NCI-H1436 treated with DMSO at 0.1 percent for 48 hours (cell line): ENCODE measurements around the gene NPB.
"Not testable (repeated sequence)": the region's sequence is repeated elsewhere in the genome, so short reads cannot be mapped to it uniquely, and the experiment has no call there.

Source experiments
- DNase-seq: peaks from one replicate; lab custom pipeline; 2025; lab: John Stamatoyannopoulos, UW

NPB gene

DNA sequence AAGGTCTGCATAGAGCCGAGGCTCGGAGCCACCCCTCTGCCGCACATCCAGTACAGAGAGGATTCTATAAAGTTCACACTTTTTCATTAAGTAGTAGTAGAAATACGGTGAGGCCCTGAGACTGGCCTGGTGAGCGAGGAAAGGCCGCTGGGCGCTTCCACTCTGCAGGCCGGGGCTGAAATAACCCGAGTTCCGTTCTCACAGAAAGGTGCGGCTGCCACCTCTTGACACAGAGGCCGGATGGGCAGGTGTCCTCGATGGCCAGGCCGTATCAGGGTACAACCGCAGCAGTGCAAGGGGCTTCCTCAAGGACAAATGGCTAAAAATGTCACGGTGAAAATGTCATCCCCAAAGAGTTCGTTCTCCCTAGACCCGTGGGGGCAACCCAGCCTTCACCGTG, 9.9 kb downstream of the NPB start:
- DNase-seq, result no peak

DNA sequence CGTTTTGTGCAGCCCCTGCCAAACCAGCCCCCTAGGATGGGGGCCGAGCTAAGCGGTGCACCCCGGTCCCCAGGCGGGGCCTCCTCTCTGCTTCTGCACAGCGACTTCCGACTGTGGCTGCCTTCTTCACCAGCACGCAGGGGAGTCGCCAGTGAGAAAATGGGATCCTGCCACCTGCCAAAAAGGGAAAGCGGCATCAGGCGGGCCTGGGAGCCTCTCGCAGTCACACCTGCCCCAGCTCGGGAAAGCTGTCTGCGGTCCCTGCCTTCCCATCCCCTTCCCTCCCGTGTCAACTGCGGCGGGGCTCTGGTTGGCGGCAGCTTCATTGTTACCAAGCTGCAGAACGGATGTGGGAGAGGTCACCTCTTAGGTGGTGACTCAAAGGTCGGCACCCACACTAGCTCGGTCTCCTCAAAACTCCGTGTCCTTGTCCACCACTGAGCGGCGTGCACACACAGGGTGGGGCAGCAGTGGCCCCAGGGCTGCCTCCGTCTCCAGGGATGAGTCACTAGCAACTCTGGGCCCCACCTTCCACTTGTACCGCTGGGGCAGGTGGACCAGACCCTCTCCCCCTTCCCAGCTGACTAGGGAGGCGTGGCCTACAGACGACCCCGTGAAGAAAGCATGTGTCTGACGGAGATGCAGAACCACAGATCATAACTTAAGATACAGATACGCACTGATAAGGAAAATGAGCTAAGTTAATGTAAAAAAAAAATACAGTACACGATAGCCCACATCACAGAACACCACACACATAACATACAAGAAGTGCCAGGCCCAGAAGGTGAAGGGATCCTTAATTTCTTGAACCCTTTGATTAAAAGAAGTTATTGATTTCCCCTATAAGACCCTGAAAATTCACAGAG, 10.6 kb downstream of the NPB start:
- no peak for DNase-seq

DNA sequence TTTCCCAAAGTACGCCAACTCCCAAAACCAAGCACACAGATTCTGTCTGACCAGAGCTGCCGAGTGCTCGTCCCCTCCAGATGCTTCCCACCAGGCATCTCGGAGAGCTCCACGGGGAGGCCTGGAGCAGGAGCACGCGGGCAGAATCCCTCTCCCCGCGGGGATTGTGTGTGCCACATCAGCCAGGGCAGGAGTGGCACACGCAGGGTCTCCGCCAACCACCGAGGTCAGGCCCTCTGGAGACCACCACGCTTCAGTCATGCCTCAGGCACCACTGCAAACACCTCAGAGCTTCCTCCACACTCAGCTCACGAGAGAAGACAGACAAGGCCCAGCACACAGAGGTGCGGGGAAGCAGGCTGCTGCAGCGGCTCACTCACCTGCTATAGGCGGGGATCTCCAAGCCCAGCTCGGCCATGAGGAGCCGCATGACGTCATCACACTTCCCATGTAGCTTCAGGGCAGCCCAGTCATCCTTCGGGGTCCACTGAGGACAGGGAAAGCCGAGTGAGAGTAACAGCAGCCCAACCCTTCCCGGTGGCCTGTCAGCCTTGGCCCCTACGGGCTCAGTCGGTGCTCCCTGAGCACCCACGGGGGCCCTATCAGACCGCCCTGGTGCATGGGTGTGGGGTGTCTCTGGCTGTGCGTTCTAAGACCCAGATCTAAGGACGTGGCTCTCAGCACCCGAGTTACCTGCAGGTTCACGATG, 11.5 kb downstream of the NPB start:
- no peak for DNase-seq

DNA sequence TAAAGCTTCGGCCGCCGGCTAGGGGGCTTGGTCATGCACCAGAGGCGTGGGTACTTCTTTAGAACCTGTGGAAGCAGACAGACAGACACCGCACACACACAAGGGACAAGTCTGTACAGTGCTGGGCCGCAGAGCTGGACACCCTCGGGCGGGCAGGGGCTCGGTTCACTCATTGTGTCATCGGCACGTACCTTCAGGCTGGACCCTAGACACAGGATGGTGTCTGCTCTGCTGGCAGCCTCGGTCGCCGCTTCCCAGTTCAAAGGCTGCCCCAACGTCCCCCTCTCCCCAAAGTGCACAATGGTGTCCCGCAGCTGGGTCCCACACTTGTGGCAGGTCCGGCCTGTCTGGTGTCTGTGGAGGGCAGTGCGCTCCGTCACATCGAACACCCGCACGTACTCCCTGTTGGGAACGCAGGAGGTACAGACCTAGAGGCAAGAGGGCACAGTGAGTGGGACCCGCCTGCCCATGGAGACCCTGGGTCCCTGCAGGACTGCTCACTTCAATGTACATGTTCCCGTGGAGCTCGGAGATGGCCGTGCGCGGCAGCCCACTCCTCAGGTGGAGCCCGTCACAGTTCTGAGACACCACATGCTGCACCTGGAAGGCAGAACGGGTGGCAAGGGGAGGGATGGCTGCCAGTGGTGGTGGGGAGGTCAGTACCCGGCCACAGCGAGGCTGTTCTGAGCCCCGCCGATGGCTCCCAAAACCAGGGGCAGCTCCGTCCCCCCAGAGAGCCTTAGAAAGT, 12.2 kb downstream of the NPB start:
- no peak for DNase-seq

DNA sequence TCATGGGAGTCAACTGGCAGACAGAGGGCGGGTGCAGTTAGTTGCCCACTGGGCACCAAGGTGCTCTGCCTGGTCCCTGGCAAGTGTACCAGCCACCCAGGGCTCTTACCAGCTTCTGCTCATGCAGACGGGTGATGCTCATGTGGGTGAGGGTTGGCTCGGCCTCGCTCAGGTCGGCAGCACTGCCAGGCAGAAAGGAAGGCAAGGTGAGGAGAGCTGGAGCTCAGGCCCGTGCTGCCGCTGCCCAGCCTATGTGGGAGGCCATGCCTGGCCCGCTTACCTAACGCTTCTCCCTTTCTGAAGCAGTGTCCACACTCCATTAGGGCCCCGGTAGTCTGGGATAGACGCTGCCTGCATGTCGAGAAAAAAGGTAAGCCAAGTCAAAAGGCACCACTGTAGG, 13.3 kb downstream of the NPB start:
- no peak for DNase-seq

DNA sequence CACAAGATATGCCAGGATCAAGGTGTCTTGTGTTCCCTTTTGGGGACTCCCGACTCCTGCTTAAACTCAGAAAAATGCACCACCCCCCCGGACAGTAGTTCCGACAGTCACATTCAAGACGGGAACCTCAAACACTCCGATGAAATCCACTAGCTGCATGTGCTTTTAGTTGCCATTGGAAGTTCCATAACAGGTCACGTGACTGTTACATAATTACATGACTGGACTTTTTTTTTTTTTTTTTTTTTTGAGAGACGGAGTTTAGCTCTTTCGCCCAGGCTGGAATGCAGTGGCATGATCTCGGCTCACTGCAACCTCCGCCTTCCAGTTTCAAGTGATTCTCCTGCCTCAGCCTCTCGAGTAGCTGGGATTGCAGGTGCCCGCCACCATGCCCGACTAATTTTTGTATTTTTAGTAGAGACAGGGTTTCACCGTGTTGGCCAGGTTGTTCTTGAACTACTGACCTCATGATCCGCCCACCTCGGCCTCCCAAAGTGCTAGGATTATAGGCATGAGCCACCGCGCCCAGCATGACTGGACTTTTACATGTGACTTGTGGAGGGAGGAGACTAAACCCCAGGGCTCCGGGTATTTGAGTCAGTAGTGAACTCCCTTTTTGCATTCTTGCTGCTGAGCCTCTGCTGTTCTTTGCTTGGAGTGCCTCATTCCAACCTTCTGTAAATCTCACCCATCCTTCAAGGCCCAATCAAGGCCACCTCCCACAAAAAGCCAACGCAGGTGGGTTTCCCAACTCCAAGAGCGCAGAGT, 14.4 kb downstream of the NPB start:
- no peak for DNase-seq

DNA sequence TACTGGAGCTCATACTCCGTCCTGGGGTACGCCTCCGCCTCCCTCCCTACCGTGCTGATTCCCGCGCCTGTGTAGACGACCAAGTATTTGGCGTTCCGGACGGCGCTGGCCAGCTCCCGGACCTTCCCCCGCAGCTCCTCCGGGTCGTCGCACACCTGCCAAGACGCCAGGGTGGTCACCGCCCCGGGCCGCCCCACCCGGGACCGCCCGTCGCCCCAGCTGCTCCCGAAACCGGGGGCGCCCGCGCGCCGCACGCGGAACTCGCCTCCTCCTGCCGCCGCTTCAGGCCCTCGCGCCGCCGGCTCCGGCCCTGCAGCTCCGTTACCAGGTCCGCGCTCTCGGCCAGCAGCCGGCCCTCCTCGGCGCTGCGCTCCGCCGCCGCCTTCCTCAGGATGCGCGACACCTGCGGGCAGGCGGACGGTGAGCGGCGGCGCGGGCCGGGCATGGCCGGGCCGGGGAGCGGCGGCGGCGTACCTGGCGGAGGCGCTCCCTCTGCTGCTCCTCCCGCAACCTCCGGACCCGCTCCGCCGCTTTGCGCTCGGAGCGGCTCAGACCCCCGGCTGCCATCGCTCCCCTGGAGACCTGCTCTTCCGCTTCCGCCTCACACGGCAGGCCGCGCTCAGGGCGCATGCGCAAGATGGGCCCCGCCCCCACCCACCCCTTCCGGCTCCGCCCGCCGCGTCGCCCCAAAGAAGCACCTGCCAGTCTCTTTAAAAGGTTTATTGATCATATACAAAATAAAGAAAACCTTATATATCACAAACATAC, 15.7 kb downstream of the NPB start, which contains the start of gene SIRT7:
Gene SIRT7 (minus strand): TSS at position 612 of the 768 bp plus-strand sequence. CDS start 45 bp downstream, at position 567.
- DNase-seq, result peak; percentile 19

DNA sequence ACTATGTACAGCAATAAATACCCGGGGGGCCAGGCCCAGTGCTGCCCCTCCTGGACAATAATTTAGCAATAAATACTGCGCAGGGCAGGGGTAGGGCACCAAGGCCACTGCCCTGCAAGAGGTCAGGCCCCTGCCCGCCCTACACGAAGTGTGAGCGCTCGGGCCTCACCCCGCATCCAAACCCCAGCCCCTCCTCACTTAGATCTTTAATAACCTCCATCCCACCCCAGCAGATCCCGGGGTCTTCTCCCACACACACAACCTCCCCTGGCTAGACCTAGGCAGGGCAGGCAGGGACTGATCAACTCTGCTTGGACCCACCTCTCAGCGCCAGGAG, 16.3 kb downstream of the NPB start:
- not testable (repeated sequence) for DNase-seq

DNA sequence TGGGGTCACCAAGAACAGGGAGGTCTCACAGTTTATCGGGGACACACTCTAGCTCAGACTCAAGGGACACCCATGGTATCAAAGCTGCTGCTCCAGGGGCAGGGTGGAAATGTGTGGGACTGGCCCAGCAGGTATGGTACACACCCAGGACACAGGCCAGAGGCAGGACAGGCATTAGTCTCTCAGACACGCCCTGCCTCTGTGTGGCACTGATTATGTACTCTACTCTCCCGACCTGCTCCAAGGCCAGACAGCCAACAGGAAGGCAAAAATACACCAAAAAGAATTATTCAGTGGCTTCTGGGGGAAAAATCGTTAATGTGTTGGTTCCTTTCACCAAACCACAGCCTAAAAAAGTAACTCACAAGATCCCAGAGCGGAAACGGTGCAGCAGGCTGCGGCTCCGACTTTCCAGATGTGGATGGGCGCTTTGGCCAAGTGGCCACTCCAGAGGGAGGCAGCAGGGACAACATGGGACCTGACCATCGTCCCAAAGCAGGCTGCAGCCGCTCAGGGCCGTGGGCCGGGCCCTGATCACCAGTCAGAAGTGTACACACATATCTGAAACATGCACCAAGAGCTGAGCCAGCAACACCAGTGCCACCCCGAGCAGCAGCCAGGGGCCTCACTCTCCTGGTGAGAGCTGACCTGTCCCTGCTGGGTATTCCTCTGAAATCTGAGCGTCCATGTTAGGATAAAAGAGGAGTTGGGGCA, 17.0 kb downstream of the NPB start:
- DNase-seq, result no peak

DNA sequence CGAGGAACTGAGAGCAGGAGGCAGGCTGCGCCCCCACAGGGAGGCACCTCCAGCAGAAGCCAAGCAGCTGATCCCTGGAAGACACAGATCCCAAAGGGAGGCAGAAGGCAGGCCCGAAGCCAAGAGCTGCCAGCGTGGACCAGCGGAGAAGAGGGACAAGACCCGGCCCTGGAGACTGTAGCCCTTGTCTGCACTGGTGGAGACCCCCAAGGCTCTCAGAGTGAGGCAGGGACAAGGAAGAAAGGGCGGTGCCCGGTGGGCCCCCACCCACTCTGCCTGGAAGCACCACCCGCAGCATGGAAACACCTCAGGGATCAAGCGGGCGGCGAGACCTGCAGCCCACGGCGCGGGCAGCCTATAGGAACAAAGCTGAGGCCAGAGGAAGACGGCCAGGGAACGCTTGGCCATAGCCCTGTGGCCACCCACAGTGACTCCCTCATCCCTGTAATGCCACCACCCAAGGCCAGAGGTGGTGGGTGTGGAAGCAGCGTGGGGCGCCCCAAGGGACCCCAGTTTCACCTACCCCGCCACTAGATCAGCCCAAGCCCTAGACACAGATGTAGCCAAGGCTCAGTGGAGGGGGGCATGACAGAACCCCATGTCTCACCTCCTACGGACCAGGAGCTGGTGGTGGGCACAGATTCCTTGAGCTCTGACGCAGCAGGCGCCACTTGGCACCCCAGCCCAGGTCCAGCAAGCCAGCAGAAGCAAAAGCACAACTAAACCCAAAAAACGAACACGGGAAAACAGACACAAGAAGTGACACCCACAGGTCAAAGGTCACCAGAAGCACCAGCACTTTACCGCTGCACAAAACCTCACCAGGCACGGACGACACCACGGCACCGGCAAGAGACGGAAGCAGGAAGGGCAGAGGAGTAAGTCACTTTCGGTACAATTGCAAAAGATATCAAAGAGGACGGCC, 18.8 kb downstream of the NPB start:
- no peak for DNase-seq

DNA sequence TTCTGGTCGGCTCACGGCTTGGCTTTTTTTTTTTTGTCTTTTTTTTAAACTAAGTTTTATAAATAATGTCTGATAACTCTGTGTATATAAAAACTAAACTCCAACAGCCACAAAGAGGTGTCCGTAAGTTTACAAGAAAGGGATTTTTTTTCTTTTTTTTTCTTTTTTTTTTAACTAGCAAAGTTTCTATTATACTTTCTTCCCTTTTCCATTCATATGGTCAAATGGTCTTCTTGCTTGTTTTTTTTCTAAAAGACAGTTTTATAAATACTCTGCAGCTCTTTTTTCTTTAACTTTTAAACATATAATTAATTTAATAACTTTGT, 19.5 kb downstream of the NPB start:
- DNase-seq, result no peak

DNA sequence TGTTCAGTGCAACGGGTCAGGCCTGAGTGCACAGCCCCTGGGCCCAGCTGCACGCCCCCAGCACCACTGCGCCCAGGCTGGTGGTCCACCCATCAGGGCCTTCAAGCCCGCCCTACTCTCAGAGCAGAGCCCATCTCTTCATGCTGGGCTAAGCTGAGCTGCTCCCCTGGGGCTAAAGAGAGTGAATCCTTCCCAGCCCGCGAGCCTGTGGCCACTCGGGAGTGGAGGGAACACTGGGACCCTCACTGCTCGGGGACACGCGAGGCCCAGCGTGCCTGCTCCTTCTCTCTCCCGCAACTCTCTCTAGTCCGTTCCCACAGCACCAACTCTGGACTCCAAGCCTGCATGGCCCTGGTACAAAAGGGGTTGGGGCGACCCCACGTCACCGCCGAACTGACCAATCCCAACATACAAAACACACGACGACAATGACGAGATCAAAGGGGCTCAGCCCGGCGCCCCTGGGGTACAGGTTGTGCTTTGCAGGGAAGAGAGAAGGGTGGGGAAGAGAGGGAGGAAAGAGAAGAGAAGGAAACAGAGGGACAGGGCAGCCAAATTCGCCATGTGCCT, 20.0 kb downstream of the NPB start:
- no peak for DNase-seq

DNA sequence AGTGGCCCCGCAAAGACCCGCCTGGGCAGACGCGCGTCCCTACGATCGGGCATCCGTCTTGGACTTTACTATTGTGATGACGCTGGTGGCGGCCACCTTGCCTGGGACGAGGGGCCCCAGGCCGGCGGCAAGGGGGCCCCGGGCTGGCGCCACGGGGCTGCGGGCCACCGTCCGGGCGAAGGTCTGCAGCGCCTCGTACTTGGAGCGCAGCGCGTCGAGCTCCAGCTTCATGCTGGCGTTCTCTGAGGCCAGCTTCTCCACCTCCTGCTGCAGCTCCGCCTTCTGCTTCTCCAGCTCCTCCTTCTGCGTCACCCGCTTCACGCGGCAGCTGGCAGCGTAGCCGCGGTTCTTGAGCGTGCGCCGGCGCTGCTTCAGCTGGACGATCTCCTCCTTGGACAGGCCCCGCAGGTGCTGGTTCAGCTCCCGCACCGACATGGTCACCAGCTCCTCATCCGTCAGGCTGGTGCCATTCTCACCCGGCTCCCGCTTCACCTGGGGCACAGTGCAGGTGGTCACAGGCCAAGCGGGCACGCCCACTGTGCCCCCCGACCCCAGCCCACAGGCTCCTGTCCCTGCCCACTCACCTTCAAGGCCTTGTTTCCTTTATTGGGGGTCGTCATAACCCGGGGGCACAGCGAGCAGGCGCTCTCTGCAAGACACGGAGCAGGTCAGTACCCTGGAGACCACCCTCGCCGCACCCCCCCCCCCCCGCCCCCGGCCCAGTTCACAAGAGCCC, 20.7 kb downstream of the NPB start:
- no peak for DNase-seq

DNA sequence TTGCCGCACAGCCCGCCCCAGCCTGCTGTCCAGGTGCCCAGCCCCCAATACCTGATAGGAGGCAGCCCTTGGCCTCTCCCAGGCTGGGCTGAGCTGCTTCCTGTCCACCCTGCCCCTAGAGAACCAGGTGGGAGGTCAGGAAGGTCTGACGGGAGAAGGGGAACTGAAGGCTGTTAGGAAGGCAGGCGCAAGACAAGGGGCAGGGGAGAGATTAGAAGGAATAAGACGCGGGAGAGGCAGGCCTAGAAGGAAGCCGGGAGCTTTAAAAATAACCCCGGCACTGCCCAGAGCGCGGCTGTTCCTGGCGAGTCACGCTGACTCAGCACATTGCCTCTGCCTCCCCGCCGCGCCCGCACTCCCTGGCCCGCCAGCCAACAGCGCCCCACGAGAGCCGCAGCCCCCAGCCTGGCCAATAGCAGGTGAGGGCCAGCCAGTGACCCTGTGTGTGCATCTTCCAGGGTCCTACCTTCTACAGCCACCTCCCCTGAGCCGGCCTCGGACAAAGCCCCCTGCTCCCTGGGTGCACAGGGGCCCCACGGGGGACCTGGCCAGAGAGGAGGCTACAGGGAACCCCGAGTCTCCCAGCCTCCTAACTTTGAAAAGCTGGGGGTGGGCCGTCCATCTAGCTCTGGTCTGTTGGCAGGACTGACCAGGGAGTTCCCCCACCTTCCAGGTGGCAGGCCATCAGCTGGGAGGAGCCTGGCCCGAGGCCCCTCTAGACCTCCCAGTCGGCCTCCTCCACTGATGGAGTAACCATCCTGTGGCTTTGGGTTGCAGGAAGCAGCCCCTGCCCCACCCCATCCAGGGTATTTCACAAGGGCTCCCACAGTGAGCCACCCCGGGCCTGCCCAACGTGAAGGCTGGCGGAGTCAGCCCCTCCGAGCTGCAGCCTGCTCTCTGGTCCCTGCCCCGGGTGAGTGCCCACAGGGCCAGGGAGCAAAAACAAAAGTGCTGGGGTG, 21.5 kb downstream of the NPB start:
- DNase-seq, result no peak

DNA sequence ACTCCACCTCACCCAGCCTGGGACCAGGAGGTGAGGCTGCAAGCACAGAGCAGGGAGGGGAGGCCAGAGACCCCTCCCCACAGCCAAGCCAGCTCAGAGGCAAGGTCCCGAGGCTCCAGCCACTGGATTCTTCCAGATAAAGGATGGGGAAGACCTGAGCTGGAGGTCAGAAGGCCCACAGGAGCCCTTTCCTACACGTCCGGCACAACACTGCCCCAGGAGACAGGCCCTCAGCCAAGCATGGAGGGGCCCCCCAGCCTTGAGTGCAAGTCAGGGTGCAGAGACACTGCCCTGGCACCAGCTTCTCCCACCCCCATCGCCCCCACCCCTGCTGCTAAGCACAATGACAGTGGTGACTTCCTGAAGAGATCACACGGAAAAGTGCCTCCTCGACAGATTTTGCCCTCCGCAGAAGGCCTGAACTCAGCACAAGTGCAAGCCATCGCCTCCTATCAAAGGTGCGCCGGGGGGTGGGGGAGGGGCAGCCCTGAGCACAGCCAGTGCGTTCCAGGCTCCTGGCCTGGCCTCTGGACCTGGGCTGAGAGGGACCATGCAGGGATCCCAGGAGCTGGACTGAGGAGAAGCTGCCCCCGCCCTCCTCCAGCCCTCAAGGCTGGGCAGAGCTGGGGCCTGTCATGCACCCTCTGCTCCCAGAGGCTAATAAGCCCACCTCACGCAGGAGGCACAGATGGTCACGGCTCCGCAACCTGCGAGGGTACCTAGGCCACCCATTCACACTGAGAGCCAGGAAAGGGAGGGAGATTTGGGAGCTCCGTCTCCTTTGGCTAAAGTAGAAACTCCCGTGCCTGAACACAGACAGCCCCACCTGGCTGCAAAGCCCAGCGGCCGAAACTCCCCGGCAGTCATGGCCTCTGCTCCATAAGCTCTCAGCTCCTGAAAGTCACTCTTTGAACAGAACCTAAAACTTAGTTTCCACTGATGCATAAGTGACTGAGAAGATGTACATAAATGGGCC, 22.8 kb downstream of the NPB start:
- DNase-seq, result no peak

DNA sequence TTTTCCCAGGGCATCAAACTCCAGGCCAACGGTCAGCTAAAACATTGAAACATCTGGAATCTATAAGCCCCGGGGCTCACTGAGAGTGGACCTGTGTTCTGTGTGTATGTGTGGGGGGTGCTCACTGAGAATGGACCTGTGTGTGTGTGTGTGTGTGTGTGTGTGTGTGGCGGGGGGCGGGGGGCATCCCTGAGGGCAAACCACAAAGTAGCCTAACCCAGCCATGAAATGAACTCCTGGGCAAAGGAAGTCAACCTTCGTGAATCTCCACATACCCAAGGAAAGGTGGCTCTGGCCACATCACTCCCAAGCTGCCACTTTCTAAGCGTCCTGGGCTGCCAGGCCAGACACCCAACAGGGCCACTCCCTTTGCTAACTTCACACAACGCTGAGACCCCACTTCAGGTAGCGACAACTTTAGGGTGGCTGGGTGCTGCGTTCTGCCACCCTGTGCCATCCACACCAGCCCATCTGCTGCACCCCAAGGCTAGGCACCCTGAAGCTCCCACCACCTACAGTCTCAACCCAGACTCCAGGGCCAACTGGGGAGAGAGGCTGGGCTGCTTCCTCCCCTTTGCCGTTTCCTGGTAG, 23.9 kb downstream of the NPB start:
- DNase-seq, result no peak
